ENCODE measurements around the gene FSTL3.

DNA sequence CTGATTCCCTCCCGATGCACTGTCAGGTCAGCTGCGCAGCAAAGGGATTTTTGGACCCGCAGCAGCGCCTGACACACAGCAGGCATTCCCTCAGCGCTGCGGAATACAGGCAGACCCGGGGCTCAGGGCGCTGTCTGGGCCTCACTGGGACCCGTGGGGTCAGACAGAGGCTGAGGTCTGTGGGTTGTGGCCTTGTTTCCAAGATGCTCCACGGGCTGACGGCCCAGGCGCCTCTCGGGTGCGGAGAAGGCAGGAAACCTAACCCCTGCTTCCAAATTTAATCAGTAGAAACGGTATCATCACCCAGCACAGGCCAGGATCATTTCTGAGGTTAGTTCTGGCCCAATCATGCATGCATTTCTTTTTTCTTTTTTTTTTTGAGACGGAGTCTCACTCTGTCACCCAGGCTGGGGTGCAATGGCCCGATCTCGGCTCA is 12.5 kb upstream of the FSTL3 start:
- TF ChIP-seq, protein P1, sequence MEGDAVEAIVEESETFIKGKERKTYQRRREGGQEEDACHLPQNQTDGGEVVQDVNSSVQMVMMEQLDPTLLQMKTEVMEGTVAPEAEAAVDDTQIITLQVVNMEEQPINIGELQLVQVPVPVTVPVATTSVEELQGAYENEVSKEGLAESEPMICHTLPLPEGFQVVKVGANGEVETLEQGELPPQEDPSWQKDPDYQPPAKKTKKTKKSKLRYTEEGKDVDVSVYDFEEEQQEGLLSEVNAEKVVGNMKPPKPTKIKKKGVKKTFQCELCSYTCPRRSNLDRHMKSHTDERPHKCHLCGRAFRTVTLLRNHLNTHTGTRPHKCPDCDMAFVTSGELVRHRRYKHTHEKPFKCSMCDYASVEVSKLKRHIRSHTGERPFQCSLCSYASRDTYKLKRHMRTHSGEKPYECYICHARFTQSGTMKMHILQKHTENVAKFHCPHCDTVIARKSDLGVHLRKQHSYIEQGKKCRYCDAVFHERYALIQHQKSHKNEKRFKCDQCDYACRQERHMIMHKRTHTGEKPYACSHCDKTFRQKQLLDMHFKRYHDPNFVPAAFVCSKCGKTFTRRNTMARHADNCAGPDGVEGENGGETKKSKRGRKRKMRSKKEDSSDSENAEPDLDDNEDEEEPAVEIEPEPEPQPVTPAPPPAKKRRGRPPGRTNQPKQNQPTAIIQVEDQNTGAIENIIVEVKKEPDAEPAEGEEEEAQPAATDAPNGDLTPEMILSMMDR (IDR thresholded peaks at IDR 0.05; ENCODE audit: low read depth, low read length, poor library complexity, severe bottlenecking): no peak
- no peak for TF ChIP-seq EZH2phosphoT487 (IDR thresholded peaks at IDR 0.05; ENCODE audit: borderline replicate concordance, low read length)

Data from DOHH2 (cell line).